Measurements from ENCODE around the gene FBXL19. TPM values are rescaled to one million over a fixed set of nuclear protein-coding genes. Genes with fewer than 3 reads are reported as not detected.

The FBXL19 gene
- total RNA-seq, 2 experiments from 2014 or later: 16.1 to 34.8 TPM

- TF ChIP-seq EZH2phosphoT487 (IDR thresholded peaks at IDR 0.05; ENCODE audit: borderline replicate concordance, low read depth, low read length): no peak
- no peak for TF ChIP-seq CTCF (conservative IDR thresholded peaks at IDR 0.05; ENCODE audit: low read length)
- Histone ChIP-seq H3K79me2 (ENCODE audit: insufficient read depth, low read depth, low read length) (no peaks in the 10 kb centered on the region), H3K4me1 (ENCODE audit: insufficient read depth, low read length, poor library complexity, severe bottlenecking) (peaks cover 12% of the 10 kb centered on the region), H3K4me3 (ENCODE audit: low read depth, low read length, poor library complexity, severe bottlenecking) (no peak overlapping the region), H3K4me2 (ENCODE audit: low read length) (peak overlapping the region; percentile 87; the same call in 1 of the 2 replicates), H3K36me3 (ENCODE audit: insufficient read depth, low read length) (no peaks in the 10 kb centered on the region), H3K9me2 (ENCODE audit: insufficient read depth, low read length) (no peaks in the 10 kb centered on the region), H2AFZ (ENCODE audit: low read length) (peak overlapping the region; percentile 72), H3K9me3 (ENCODE audit: low read length) (no peaks in the 10 kb centered on the region), H3K27ac (ENCODE audit: low read depth, low read length, poor library complexity, severe bottlenecking) (no peak overlapping the region), H4K20me1 (ENCODE audit: insufficient read depth, low read length) (no peaks in the 10 kb centered on the region)
- no TSS peak for BruUV-seq (replicated peaks)
- DNase-seq (ENCODE audit: low spot score): no peak
- POLR2A ChIA-PET: no interaction called here
- CTCF ChIA-PET (ENCODE audit: unreplicated experiment): interaction anchor here (1.2 kb wide), 1 partner anchor 75 kb away, joined by 4 read pairs; no protein-coding TSS in a partner anchor
- intact Hi-C loops (cut with micrococcal nuclease; ENCODE audit: unreplicated experiment): loop anchor here (1.0 kb wide), 1 partner anchor 77 kb away; no protein-coding TSS in a partner anchor
Observed at GRCh38 chr16:30920891-30921290, 2.5 kb upstream of the FBXL19 start.

- H3K9me3 ChIP-seq (ENCODE audit: low read length): no peaks in the 10 kb centered on the region
- H3K9me2 ChIP-seq (ENCODE audit: insufficient read depth, low read length): no peaks in the 10 kb centered on the region
- no peak for DNase-seq (ENCODE audit: low spot score)
- H3K27ac ChIP-seq (ENCODE audit: low read depth, low read length, poor library complexity, severe bottlenecking): no peak overlapping the region
- H3K79me2 ChIP-seq (ENCODE audit: insufficient read depth, low read depth, low read length): no peaks in the 10 kb centered on the region
- peaks cover 12% of the 10 kb centered on the region for H3K4me1 ChIP-seq (ENCODE audit: insufficient read depth, low read length, poor library complexity, severe bottlenecking)
- H3K4me3 ChIP-seq (ENCODE audit: low read depth, low read length, poor library complexity, severe bottlenecking): peak overlapping the region; percentile 74
- no peaks in the 10 kb centered on the region for H4K20me1 ChIP-seq (ENCODE audit: insufficient read depth, low read length)
- H2AFZ ChIP-seq (ENCODE audit: low read length): peak overlapping the region; percentile 72
- no peak for TF ChIP-seq EZH2phosphoT487 (IDR thresholded peaks at IDR 0.05; ENCODE audit: borderline replicate concordance, low read depth, low read length)
- no peak for TF ChIP-seq CTCF (conservative IDR thresholded peaks at IDR 0.05; ENCODE audit: low read length)
- intact Hi-C loops (cut with micrococcal nuclease; ENCODE audit: unreplicated experiment): loop anchor here (1.0 kb wide), 1 partner anchor 77 kb away; no protein-coding TSS in a partner anchor
- H3K4me2 ChIP-seq (ENCODE audit: low read length): peak overlapping the region; percentile 87
- BruUV-seq (replicated peaks): no TSS peak
- ChIA-PET CTCF (ENCODE audit: unreplicated experiment) (no interaction called here), POLR2A (no interaction called here)
- H3K36me3 ChIP-seq (ENCODE audit: insufficient read depth, low read length): no peaks in the 10 kb centered on the region
Observed at GRCh38 chr16:30921459-30921747, 2.0 kb upstream of the FBXL19 start.

- DNase-seq (ENCODE audit: low spot score): peak; percentile 94
- Histone ChIP-seq H2AFZ (ENCODE audit: low read length) (peak overlapping the region; percentile 72; the same call in 1 of the 2 replicates), H3K79me2 (ENCODE audit: insufficient read depth, low read depth, low read length) (no peaks in the 10 kb centered on the region), H3K9me3 (ENCODE audit: low read length) (no peaks in the 10 kb centered on the region), H3K4me1 (ENCODE audit: insufficient read depth, low read length, poor library complexity, severe bottlenecking) (peaks cover 12% of the 10 kb centered on the region), H3K27ac (ENCODE audit: low read depth, low read length, poor library complexity, severe bottlenecking) (peak overlapping the region; percentile 53), H4K20me1 (ENCODE audit: insufficient read depth, low read length) (no peaks in the 10 kb centered on the region), H3K36me3 (ENCODE audit: insufficient read depth, low read length) (no peaks in the 10 kb centered on the region), H3K4me2 (ENCODE audit: low read length) (peak overlapping the region; percentile 87), H3K9me2 (ENCODE audit: insufficient read depth, low read length) (no peaks in the 10 kb centered on the region), H3K4me3 (ENCODE audit: low read depth, low read length, poor library complexity, severe bottlenecking) (peak overlapping the region; percentile 74)
- TF ChIP-seq CTCF (conservative IDR thresholded peaks at IDR 0.05; ENCODE audit: low read length) (peak; percentile 97), EZH2phosphoT487 (IDR thresholded peaks at IDR 0.05; ENCODE audit: borderline replicate concordance, low read depth, low read length) (no peak)
- ChIA-PET CTCF (ENCODE audit: unreplicated experiment) (no interaction called here), POLR2A (no interaction called here)
- intact Hi-C loops (cut with micrococcal nuclease; ENCODE audit: unreplicated experiment): loop anchor here (1.0 to 2.0 kb wide), 7 partner anchors 35 to 263 kb away; partner anchors contain the start of genes CFAP119, FBRS, RNF40 and SETD1A
- no TSS peak for BruUV-seq (replicated peaks)
Observed at GRCh38 chr16:30921748-30922419, 1.5 kb upstream of the FBXL19 start.

Data from OCI-LY7 (cell line).